Activated CD8-positive, alpha-beta T cell treated with anti-CD3 and anti-CD28 coated beads for 36 hours (primary cell): ENCODE data around the gene PLSCR5. TPM values are rescaled to one million over a fixed set of nuclear protein-coding genes. Genes with fewer than 3 reads are reported as not detected.

Source experiments
- ATAC-seq: fragments of 200-7000 bp; cut with Tn5 transposase; one replicate; pipeline ENCODE4 v1.10.0; 2021; ENCODE audit warnings: mild to moderate bottlenecking, moderate library complexity
- CTCF ChIA-PET: fragments of 350-600 bp; sonication (Branson Sonifier 250); formaldehyde crosslinking; loops from one replicate; lab custom pipeline; 2021; ENCODE audit warnings: antibody characterized with exemption; lab: Charles Lee
- POLR2A ChIA-PET: fragments of 350-600 bp; sonication (Branson Sonifier 250); formaldehyde crosslinking; loops from one replicate; lab custom pipeline; 2021; ENCODE audit warnings: antibody characterized with exemption; lab: Charles Lee
- DNase-seq: peaks from one replicate; pipeline ENCODE4 v3.0.0-alpha.2; 2020
- H3K27ac Mint-ChIP-seq: one replicate; pipeline ENCODE4 v1.8.0; 2021; ENCODE audit warnings: mild to moderate bottlenecking, mixed read lengths
- H3K27me3 Mint-ChIP-seq: one replicate; pipeline ENCODE4 v1.8.0; 2021; ENCODE audit warnings: mixed read lengths
- H3K36me3 Mint-ChIP-seq: one replicate; pipeline ENCODE4 v1.8.0; 2021; ENCODE audit warnings: low read depth, mixed read lengths
- H3K4me1 Mint-ChIP-seq: one replicate; pipeline ENCODE4 v1.8.0; 2021; ENCODE audit warnings: low read depth, mixed read lengths
- H3K4me3 Mint-ChIP-seq: one replicate; pipeline ENCODE4 v1.8.0; 2021; ENCODE audit warnings: mild to moderate bottlenecking, moderate library complexity, mixed read lengths
- H3K9me3 Mint-ChIP-seq: one replicate; pipeline ENCODE4 v1.8.0; 2021; ENCODE audit warnings: mixed read lengths
- CTCF ChIP-seq: fragments of 200-600 bp; IDR thresholded peaks from one replicate; pipeline ENCODE4 v1.8.0; 2022; ENCODE audit warnings: antibody characterized with exemption, mild to moderate bottlenecking
- intact Hi-C: fragments of 100-400 bp; cut with micrococcal nuclease; formaldehyde crosslinking; loops from one replicate; pipeline ENCODE4 v1.10.0; 2022
- total RNA-seq, 2 experiments: library from RNA; stranded (reverse); gene quantifications; one replicate each; pipeline ENCODE4 v1.2.3, GENCODE V29; 2021

Gene PLSCR5
- total RNA-seq, 2 experiments from 2014 or later, result not detected

- DNase-seq, result no peak
- ChIA-PET POLR2A (no interaction called here), CTCF (no interaction called here)
- no peak overlapping the region for H3K27ac Mint-ChIP-seq
- no peak for ATAC-seq
- no peak overlapping the region for H3K4me3 Mint-ChIP-seq
- intact Hi-C loops, result no loop called here
- H3K27me3 Mint-ChIP-seq, result peaks cover 4% of the 10 kb centered on the region
- H3K4me1 Mint-ChIP-seq, result no peaks in the 10 kb centered on the region
- TF ChIP-seq CTCF, result no peak
- no peaks in the 10 kb centered on the region for H3K9me3 Mint-ChIP-seq
- no peaks in the 10 kb centered on the region for H3K36me3 Mint-ChIP-seq
Measured at GRCh38 chr3:146634346-146634745, 29.2 kb upstream of the PLSCR5 start.

- Mint-ChIP-seq H3K4me1 (peaks cover 5% of the 10 kb centered on the region), H3K36me3 (no peaks in the 10 kb centered on the region), H3K27ac (no peak overlapping the region), H3K27me3 (peaks cover 2% of the 10 kb centered on the region), H3K4me3 (no peak overlapping the region), H3K9me3 (no peaks in the 10 kb centered on the region)
- no peak for TF ChIP-seq CTCF
- DNase-seq (no peak), ATAC-seq (no peak)
- ChIA-PET POLR2A (no interaction called here), CTCF (interaction anchor here (1.1 kb wide), 1 partner anchor 10 kb away, joined by 4 read pairs; no protein-coding TSS in a partner anchor)
- intact Hi-C loops, result no loop called here
Measured at GRCh38 chr3:146628671-146629070, 23.5 kb upstream of the PLSCR5 start.

GRCh38 chr3:146626403-146627122 lies 21.4 kb upstream of the PLSCR5 start:
- intact Hi-C loops, result no loop called here
- DNase-seq (no peak), ATAC-seq (no peak)
- TF ChIP-seq CTCF, result no peak
- ChIA-PET POLR2A (no interaction called here), CTCF (no interaction called here)
- H3K27ac Mint-ChIP-seq, result no peak overlapping the region
- H3K36me3 Mint-ChIP-seq, result no peaks in the 10 kb centered on the region
- H3K27me3 Mint-ChIP-seq, result no peaks in the 10 kb centered on the region
- H3K9me3 Mint-ChIP-seq, result no peaks in the 10 kb centered on the region
- H3K4me3 Mint-ChIP-seq, result no peak overlapping the region
- H3K4me1 Mint-ChIP-seq, result peaks cover 5% of the 10 kb centered on the region

GRCh38 chr3:146625186-146625775 lies 20.1 kb upstream of the PLSCR5 start:
- Mint-ChIP-seq H3K36me3 (no peaks in the 10 kb centered on the region), H3K27me3 (no peaks in the 10 kb centered on the region), H3K4me1 (peaks cover 5% of the 10 kb centered on the region), H3K27ac (no peak overlapping the region), H3K9me3 (no peaks in the 10 kb centered on the region), H3K4me3 (no peak overlapping the region)
- ATAC-seq (no peak), DNase-seq (no peak)
- POLR2A ChIA-PET, result no interaction called here
- TF ChIP-seq CTCF, result no peak
- intact Hi-C loops, result no loop called here
- CTCF ChIA-PET, result no interaction called here

GRCh38 chr3:146621723-146622122 lies 16.6 kb upstream of the PLSCR5 start:
- no peaks in the 10 kb centered on the region for H3K27me3 Mint-ChIP-seq
- H3K4me3 Mint-ChIP-seq, result no peak overlapping the region
- intact Hi-C loops, result no loop called here
- no peak overlapping the region for H3K27ac Mint-ChIP-seq
- TF ChIP-seq CTCF, result no peak
- DNase-seq, result no peak
- peaks cover 5% of the 10 kb centered on the region for H3K4me1 Mint-ChIP-seq
- H3K36me3 Mint-ChIP-seq, result no peaks in the 10 kb centered on the region
- ChIA-PET CTCF (no interaction called here), POLR2A (no interaction called here)
- no peaks in the 10 kb centered on the region for H3K9me3 Mint-ChIP-seq
- no peak for ATAC-seq
